Measurements from ENCODE around the gene TSPO. TPM values are rescaled to one million over a fixed set of nuclear protein-coding genes. Genes with fewer than 3 reads are reported as not detected.

The TSPO gene
- 142 to 259 TPM (median 233 TPM) in 5 replicates for total RNA-seq (2022; extraction: Qiagen RNA extraction)

DNA sequence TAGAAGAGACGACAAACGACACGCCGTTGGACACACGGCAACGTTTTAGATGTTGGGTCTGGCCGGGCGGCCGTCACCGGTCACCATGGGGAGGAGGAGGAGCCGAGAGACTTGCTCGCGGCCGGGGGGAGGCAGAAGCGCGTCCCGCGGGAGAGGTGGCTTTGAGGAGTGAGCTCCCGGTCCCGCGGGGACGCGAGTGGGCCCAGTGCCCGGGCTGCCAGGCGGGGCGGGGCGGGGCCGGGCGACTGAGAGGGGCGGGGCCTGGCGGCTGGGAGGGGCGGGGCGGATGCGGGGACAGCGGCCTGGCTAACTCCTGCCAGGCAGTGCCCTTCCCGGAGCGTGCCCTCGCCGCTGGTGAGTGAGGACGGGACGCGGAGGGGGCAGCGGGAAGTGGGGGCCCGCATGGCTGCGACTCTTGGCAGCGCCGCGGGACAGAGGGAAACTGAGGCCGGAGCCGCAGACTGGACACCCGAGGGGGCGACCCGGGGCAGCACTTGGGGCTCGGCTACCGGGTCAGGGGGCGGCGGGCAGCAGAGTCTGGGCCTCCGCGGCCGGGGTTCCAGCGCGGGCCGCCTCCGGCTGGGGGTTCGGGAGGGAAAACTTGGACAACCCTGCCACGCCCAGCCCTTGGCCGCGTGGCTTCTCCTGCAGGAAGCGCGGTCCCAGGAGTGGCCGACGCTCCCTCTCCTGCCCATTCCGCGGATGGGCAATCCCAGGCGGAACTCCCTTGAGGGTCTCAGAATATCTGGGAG, at the start of gene TSPO:
TSS of gene TSPO (plus strand) at position 309 of the 752 bp plus-strand sequence. CDS start 7,680 bp downstream, outside the sequence.

DNA sequence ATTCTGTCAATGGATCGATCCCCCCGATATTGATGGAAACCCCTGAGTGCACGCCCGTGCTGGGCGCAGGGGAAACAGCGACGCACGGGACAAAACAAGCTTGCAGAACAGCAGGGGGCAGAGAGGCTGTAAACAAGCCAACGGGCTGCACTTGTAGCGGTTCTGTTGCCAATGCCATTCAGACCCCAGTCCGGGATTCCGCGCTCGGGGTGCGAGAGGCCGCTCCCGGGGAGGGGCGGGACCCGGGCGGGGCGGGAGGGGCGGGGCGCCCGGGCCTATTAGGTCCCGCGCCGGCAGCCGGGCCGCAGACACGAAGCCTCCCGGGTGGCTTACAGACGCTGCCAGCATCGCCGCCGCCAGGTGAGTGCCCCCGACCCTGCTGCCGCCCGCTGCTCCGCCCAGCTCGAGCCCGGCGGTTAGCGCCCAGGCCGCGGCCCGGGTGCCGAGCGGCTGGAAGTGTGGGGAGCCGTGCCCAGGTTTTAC, 40.9 kb upstream of the TSPO start, which contains the start of gene BIK:
TSS of gene BIK (plus strand) at position 307 of the 483 bp plus-strand sequence. CDS start 13,273 bp downstream, outside the sequence.

DNA sequence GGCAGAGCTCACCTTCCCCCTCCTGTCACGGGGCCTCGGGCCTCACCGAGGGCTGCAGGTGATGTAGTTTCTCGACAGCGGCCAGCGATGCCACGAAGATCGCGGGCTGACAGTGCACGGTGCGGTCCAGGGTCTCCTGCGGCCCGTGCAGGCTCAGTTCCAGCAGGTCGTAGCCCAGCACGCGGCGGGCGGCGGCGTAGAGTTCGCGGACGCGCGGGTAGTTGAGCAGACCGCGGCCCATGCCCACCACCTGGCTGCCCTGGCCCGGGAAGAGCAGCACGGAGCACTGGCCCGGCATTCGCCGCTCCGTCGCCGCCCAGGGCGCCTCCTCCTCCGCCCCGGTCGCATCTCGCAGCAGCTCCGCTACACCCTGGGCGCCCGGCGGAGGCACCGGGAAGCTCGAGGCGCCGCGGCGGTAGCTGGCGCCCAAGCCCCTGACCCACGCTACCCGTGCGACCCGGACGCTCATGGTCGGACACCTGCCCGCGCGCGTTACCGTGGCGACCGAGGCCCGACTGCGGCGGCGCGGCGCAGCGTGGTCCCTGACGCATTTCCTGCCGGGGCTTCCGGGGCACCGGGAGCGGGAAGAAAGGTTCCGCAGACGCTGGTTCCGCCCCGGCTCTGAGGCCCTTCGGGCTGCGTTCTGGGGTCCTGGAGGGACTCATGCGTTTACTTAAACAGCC, 8.3 kb upstream of the TSPO start, which contains the start of gene MCAT:
TSS of gene MCAT (minus strand) at position 519 of the 683 bp plus-strand sequence. CDS start at position 469, 50 bp downstream.

GRCh38 chr22:43186272-43187170, 35.2 kb downstream of the TSPO start, which contains the start of gene TTLL12:
TSS of gene TTLL12 (minus strand) at chr22:43187134. CDS start at chr22:43187069, 65 bp downstream.

Other genes with a start within 250 kb of the TSPO start
- gene PACSIN2, start 136.4 kb upstream of the TSPO start, total RNA-seq (2022; extraction: Qiagen RNA extraction): 166 to 205 TPM (median 196 TPM) in 5 replicates
- 2.0 to 3.3 TPM (median 2.5 TPM) in 5 replicates for gene TTLL1, start 62.2 kb upstream of the TSPO start, total RNA-seq (2022; extraction: Qiagen RNA extraction)
- gene BIK, start 40.8 kb upstream of the TSPO start, total RNA-seq (2022; extraction: Qiagen RNA extraction): 1.7 to 2.5 TPM (median 2.0 TPM) in 5 replicates
- gene MCAT, start 8.2 kb upstream of the TSPO start, total RNA-seq (2022; extraction: Qiagen RNA extraction): 16.2 to 28.3 TPM (median 24.8 TPM) in 5 replicates
- 21.8 to 27.3 TPM (median 25.6 TPM) in 5 replicates for gene TTLL12, start 35.6 kb downstream of the TSPO start, total RNA-seq (2022; extraction: Qiagen RNA extraction)
- gene SCUBE1, start 191.8 kb downstream of the TSPO start, total RNA-seq (2022; extraction: Qiagen RNA extraction): 0.06 to 0.24 TPM (median 0.15 TPM) in 5 replicates